ENCODE data around the gene FBXW11. TPM values are rescaled to one million over a fixed set of nuclear protein-coding genes. Genes with fewer than 3 reads are reported as not detected.

Gene FBXW11
- total RNA-seq, 1 donor from 2014 or later, result 90.4 TPM

- DNase-seq, result no peak
Measured at GRCh38 chr5:171838066-171838465, 168.4 kb downstream of the FBXW11 start.

DNA sequence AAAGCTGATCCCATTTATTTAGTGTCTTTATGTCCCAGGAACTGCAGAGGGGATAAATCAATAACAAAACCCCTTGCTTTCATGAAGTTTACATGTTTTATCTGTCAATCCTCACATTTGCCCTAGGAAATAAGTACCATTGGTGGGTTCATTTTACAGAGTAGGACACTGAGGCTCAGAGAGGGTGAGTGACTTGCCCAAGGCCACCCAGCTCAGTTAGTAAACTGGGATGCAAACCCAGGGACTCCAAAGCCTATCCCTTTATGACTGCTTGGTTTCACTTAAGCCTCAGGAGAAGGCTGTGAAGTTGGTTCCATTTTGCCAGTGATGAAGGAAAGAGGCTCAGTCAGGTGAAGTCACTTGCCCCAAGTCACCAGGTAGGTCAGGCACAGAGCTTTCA lies 168.9 kb downstream of the FBXW11 start:
- no peak for DNase-seq

GRCh38 chr5:171835066-171835465 lies 171.4 kb downstream of the FBXW11 start:
- DNase-seq, result no peak

DNA sequence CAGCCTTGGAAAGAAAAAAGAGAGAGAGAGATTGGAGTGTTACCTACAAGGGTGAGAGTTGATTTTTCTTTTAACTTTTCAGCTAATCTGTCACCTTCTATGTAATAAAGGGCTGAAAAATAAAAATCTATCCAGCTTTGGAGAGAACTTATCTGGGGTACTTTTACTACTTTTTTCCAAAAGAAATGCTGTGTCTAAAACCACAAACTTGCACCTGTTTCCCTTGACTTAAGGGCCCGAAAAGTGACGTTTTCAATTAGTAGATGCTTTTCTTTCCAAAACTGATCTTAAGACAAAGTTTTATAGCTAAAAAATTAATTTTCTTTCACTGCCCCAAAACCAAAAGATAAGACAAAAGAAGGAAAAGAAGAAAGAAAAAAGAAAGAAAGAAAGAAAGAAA lies 172.0 kb downstream of the FBXW11 start:
- no peak for DNase-seq

DNA sequence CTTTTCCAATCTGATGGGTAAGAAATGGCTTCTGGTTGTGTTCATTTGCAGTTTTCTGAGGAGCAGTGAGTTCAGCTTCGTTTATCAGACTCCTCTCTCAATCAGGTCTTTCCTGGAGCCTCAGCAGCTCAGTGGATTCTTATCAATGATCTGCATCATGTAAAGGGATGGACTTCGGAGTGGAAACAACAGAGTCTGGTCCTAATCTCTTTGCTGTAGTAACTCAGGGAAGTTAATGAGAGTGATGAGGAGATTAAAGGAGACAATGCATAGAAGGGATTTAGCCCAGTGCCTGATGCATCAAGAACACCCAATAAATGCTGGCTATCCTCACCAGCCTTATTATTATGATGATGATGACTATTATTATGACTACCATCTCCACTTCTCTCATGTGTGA lies 173.7 kb downstream of the FBXW11 start:
- DNase-seq, result no peak

DNA sequence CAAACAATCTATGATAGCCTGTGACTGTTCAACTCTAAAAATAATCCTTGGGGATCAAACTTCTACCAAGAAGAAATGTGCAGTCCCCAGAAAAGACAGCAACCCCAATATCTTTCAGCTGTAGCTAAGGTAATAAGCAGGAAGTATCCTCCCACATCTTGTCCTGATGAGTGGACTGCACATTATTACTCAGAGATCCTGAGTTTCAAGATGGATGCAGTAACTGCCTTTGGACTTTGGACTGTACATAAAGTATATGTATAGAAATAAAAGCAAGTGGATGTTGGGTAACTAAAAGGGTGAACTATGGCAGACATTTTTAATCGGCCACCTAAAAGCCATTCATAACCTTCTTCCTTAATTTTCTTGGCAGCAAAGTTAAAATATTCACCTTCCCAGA lies 175.8 kb downstream of the FBXW11 start:
- no peak for DNase-seq

DNA sequence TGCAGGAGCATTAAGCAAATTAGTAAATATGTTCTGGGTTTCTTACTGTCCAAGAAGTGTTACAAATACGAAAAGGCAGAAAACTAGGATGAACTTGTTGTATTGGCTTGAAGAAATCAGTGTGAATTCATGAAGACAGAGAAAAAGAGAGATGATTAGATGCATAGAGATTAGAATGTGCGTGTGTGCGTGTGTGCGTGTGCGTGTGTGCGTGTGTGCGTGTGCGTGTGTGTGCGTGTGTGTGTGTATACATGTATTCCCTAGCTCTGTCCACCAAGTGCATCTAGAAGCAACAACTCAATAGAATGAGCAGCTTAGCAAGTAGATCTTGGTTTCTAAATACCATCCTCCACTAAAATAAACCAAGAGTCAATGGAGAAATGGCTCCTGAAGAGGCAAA lies 179.3 kb downstream of the FBXW11 start:
- no peak for DNase-seq

DNA sequence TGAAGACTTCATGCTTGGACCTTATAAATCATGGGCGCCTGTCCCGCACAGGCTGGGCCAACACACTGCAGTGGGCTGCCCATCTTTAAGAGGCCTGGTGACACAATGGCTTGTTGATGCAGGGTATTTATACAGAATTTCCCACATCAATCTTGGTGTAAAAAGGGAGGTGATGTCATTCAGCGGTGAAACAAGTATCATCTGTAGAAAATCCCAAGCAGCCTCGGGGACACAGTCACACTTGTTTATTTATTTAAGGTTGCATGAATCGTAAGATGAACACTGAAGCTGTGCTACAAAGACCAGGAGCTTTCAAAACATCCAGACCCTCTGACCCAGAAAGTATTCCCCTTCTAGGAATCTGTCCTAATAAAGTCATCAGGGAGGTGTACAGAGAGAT lies 180.3 kb downstream of the FBXW11 start:
- DNase-seq, result no peak

DNA sequence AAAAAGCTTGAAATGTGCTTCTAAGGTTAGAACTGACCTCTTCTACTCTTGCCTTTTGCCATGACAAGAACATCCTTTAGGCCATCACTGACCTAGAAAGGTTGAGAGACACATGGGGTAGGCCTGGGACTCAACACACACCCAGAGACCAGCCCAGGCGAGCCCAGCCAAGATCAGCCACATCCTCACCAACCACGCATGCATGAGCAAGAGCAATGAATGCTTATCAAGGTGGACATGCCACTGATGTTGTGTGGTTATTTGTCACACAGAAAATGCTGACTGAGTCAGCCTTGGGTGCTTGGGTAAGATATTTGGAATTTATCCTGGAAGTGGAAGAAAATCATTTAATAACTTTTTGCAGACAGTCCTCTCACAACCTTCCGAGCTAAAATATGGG lies 181.4 kb downstream of the FBXW11 start:
- no peak for DNase-seq

DNA sequence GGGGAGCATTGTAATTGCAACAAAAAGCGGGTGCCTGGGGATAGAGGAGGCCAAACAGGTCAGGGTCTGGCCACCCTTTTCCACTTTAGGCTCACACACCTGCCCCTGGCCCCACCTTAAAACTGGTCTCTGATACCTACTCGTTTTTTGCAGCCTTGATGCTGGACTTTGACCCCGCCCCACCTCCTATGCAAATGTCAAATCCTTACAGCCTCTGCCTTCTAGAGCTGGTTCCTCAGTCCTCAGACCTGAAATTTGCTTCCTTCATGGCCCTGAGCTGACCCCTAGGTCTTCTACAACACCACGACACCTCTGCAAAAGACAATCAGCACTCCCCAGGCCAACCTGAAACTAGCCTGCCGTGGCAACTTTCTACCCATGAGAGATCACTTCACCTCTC lies 183.2 kb downstream of the FBXW11 start:
- no peak for DNase-seq

GRCh38 chr5:171821286-171821685 lies 185.2 kb downstream of the FBXW11 start:
- DNase-seq, result no peak

DNA sequence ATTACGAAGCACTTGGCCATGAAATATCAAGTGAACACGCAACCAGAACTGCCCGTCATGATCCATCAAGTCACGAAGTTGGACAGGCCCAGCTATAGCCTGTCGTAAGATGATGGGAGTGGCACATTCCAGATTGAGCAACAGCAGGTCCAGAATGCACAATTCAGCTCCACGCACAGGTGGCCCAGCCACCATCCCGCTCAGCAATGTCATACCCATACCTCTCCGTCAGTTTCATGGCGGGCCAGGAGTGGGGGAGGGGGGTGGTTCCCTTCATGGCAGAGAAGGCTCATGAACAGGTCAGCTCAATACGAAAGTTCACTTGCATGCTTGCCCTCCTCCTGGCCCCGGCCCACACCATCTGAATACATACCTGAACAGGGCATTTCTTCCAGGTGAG lies 185.9 kb downstream of the FBXW11 start:
- DNase-seq, result no peak

DNA sequence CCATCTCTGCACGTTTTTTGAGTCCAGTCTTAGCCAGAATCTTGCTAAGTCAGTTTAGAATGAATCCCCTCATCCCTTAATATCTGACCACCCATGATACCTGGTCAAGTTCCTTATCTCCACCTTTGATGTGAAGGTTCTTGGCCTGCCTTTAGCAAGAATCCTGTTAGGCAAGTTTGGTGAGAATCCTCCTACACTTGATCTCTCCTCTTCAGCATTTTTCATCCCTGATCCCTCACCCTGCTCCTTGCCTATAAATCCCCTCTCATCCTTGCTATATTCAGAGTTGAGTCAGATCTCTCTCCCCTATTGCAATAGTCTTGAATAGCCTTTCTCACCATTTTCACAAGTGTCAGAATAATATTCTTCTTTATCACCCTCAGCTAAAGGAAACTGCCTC lies 189.8 kb downstream of the FBXW11 start:
- no peak for DNase-seq

DNA sequence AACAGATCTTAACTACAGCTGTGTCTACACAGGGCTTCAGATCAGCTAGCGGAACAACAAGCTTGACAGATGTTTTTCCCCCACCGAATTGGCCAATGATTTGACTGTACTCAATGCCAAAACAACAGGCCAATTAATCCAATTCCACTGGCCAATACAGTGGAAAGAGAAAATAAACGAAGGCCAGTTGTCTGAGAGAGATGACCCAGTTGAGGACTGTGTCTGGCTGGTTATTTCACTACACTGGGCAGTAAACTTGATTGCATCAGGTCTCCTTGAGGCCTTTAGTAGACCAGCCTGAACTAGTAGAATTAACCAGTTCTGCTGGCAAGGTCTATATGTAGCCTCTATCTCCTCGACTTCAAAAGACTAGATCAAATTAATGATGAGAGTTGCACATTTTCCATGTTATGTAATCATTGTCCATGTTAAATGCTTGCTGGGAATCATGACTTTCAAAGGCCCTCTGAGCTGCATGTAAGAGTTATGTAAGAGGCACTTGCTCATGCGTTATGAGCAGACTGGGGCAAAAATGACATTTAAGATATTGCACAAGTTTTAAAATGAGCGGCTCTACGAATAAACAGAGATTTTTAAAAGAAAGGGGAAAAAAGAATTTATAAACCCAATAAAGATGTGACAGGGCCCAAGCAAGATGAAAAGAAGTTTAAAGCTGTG lies 192.5 kb downstream of the FBXW11 start:
- no peak for DNase-seq

- no peak for DNase-seq
Measured at GRCh38 chr5:171813270-171813669, 193.2 kb downstream of the FBXW11 start.

Other genes with a start within 250 kb of the FBXW11 start
- not detected in 2 replicates for gene SMIM23, start 220.8 kb downstream of the FBXW11 start, total RNA-seq
- gene STK10, start 181.6 kb upstream of the FBXW11 start, total RNA-seq, result 56.0 and 61.8 TPM in 2 replicates
- not detected in 2 replicates for gene EFCAB9, start 187.5 kb upstream of the FBXW11 start, total RNA-seq